Measurements from ENCODE around the gene SH3BP2.
A peak's percentile ranks its signal among the peaks of the same experiment; 100 is the strongest.

The SH3BP2 gene

GRCh38 chr4:2803624-2804448, 11.0 kb downstream of the SH3BP2 start:
- no peak for DNase-seq (ENCODE audit: low read depth in 2 of 2)

- no peak for DNase-seq (ENCODE audit: low read depth in 2 of 2)
These were observed 11.6 kb downstream of the SH3BP2 start for GRCh38 chr4:2804449-2804972.

- DNase-seq (ENCODE audit: low read depth in 2 of 2): no peak
These were observed 12.2 kb downstream of the SH3BP2 start for GRCh38 chr4:2804973-2805501.

GRCh38 chr4:2805712-2806389, 13.0 kb downstream of the SH3BP2 start:
- DNase-seq (ENCODE audit: low read depth in 2 of 2): no peak

- no peak for DNase-seq (ENCODE audit: low read depth in 2 of 2)
These were observed 13.8 kb downstream of the SH3BP2 start for GRCh38 chr4:2806390-2807355.

GRCh38 chr4:2807571-2807970, 14.7 kb downstream of the SH3BP2 start:
- no peak for DNase-seq (ENCODE audit: low read depth in 2 of 2)

- DNase-seq (ENCODE audit: low read depth in 2 of 2): no peak
These were observed 15.1 kb downstream of the SH3BP2 start for GRCh38 chr4:2808001-2808400.

GRCh38 chr4:2809610-2810180, 16.8 kb downstream of the SH3BP2 start:
- DNase-seq (ENCODE audit: low read depth in 2 of 2): no peak

- DNase-seq (ENCODE audit: low read depth in 2 of 2): no peak
These were observed 17.5 kb downstream of the SH3BP2 start for GRCh38 chr4:2810388-2810787.

- DNase-seq (ENCODE audit: low read depth in 2 of 2): peak in 1 of 2 donors; percentile 32
These were observed 19.1 kb downstream of the SH3BP2 start for GRCh38 chr4:2811830-2812611.

GRCh38 chr4:2812612-2813354, 19.9 kb downstream of the SH3BP2 start:
- DNase-seq (ENCODE audit: low read depth in 2 of 2): no peak

GRCh38 chr4:2813446-2814405, 20.8 kb downstream of the SH3BP2 start:
- no peak for DNase-seq (ENCODE audit: low read depth in 2 of 2)

- no peak for DNase-seq (ENCODE audit: low read depth in 2 of 2)
These were observed 21.9 kb downstream of the SH3BP2 start for GRCh38 chr4:2814627-2815270.

- DNase-seq (ENCODE audit: low read depth in 2 of 2): no peak
These were observed 23.6 kb downstream of the SH3BP2 start for GRCh38 chr4:2816401-2816954.

- no peak for DNase-seq (ENCODE audit: low read depth in 2 of 2)
These were observed 24.3 kb downstream of the SH3BP2 start for GRCh38 chr4:2817137-2817536.

GRCh38 chr4:2817701-2818350, 24.9 kb downstream of the SH3BP2 start:
- DNase-seq (ENCODE audit: low read depth in 2 of 2): no peak

GRCh38 chr4:2818351-2818939, 25.6 kb downstream of the SH3BP2 start:
- no peak for DNase-seq (ENCODE audit: low read depth in 2 of 2)

All from stimulated activated CD8-positive, alpha-beta memory T cell treated with anti-CD3 and anti-CD28 coated beads, Interleukin-7, amount 100 ng/mL, for 1 hour (primary cell).